ENCODE data around the gene HMBS.
"Not testable (repeated sequence)": the region's sequence is repeated elsewhere in the genome, so short reads cannot be mapped to it uniquely, and the experiment has no call there.

HMBS gene

GRCh38 chr11:119121811-119122124 lies 37.1 kb downstream of the HMBS start:
- no peak for DNase-seq

- DNase-seq: no peak
These were observed 41.1 kb downstream of the HMBS start for GRCh38 chr11:119125821-119126220.

DNA sequence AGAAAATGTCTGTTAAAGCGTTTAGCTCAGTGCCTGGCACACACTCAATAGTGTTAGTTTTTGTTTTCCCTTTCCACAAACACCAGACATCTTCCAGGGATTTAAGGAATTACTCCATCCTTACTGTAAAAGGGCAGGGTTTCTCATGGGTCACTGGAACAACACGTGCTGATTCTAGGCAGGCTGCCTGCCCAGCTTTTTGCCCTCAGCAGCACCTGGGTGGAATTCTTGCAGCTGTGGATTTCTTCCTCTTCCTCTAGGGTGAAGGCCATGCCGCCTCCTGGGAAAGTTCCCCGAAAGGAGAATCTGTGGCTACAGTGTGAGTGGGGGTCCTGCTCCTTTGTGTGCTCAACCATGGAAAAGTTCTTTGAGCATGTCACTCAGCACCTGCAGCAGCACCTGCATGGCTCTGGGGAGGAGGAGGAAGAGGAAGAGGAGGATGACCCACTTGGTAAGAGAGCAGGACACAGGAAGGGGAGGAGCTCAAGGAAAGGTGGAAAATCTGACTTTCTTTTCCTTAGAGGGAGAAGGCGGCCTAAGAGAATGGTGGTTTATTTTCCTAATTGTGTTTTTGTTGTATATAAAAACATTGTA lies 42.1 kb downstream of the HMBS start:
- DNase-seq: no peak

GRCh38 chr11:119130662-119131061 lies 46.0 kb downstream of the HMBS start:
- no peak for DNase-seq

DNA sequence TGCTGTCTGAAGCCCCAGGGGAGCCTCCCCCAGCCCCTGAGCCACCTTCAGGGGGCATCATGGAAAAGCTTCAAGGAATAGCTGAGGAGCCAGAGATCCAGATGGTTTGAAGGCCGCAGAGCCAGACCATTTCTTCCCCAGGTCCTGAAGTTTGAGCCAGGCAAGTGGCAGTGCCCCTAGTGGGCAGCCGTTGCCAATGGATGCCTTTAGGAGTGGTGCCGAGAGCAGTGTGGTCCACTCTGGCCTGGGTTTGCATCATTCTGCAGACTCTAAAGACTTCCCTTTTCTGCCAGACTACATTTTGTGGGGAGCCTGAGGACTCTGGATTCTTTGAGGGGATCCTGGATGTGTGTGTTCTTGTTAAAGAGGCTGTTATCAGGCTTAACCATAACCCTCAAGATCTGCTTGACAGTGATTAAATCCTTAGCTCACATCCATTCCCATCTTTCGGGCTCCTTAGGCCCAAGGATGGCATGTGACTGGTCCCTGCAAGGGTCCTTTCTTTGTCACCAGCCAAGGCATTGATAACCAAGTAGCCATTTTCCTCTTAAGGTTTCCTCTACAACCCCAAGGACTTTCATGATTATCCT lies 49.8 kb downstream of the HMBS start:
- DNase-seq: no peak

GRCh38 chr11:119139276-119139675 lies 54.6 kb downstream of the HMBS start:
- DNase-seq: not testable (repeated sequence)

Data from NCI-H2081 treated with DMSO at 0.1 percent for 48 hours (cell line).